Measurements from ENCODE around the gene ZCCHC8.
"Not testable (repeated sequence)": the region's sequence is repeated elsewhere in the genome, so short reads cannot be mapped to it uniquely, and the experiment has no call there.

The ZCCHC8 gene

DNA sequence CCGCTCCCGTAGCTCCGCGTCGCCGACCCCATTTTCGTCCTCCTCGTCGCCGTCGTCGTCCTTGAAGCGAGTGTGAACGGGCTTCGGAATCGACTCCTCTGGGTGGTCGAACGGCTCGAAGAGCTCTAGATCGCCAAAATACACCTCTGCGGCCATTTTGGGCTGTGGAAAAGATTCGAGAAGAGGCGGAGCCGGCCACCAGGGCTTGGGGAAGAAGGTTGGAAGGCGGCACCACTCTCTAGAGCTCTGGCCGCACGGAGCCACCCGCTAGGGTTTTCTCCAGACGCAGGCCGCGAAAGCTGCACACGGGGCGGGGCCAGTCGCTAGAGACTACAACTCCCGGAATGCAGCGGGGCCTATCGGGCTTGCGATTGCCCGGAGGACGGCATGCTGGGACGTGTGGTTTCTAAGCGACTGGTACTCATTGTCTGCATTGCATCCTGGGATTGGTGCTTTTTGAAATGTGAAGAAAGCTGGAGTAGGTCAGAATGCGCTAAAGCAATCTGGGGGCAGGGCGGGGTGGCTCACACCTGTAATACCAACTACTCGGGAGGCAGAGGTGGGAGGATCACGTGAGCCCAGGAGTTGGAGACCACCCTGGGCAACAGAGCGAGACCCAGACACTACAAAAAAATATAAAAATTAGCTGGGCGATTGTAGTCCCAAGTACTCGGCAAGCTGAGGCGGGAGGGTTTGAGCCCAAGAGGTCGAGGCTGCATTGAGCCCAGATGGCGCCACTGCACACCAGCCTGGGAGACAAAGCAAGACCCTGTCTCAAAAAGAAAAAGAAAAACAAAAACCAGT, at the start of gene ZCCHC8:
Gene ZCCHC8, minus strand, starts transcription at position 248 of the 804 bp plus-strand sequence. Its CDS starts 92 bp downstream, at position 156.
- FAIRE-seq: no peak

DNA sequence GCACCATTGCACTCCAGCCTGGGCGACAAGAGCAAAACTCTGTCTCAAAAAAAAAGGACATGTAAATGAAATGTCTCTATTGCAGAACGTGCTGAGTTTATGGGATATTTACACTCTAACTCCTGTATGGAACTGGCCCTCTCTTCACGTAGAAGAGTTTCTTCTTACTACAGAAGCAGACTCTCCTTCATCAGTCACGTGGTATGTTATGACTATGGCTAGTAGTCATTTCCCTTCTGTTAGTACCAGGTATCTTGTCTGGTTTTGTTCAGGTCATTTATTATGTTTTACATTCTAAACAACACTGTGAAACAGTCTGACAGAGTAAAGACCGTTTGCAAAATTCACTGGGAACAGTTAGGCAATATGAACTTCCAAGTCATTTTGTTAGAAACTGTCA, 46.6 kb upstream of the ZCCHC8 start:
- no peak for FAIRE-seq

DNA sequence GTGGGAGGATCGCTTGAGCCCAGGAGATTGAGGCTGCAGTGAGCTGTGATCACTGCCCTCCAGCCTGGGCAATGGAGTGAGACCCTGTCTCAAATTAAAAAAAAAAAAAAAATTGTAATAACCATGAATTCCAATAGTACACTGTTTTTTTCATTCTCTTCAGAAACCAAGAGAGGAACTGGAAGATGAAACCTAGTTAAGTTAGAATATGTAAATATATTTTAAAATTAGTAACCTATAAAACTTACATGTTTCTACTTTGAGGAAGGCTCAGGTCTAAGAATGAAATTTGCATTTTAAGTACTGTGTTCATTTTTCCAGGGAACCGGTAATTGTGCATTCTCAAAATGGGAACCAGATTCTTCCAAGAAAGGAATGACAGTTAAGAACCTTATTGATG, 45.1 kb upstream of the ZCCHC8 start:
- FAIRE-seq: no peak

DNA sequence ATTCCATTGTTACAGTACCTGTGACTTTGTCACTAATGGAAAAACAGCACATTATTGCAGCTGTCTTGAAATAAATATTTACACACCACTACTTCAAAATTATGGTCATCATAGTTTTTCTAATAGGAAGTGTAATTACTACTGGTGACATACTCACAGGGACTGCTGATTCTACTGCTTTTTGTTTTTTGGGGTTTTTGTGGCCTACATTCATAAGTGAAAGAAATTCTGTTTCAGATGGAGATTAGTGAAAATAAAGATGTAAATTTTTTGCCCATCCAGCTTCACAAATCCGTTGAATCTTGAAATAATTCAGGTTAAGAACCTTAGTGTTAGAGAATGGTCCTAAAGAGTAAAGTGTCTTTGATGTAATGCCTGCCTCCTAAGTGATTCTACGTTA, 43.8 kb upstream of the ZCCHC8 start:
- FAIRE-seq: no peak

DNA sequence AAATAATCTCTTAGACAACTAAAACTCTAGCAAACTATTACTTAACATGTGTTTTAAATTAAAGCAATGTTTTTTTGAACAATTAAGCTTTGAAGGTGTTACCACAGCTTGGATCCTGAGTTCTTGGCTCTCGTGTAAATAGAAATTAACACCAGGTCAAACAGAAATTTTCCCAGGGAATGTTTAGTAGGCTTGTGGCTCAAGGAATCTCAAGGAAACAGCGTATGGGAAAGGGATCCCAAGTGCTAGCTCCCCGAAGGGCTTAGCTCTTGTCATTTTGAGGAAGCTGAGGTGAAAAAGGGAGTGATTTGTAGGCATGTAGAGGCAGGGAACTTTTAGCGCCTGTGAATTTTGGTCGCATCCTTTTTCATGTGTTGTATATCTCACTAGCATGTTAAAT, 37.8 kb upstream of the ZCCHC8 start:
- FAIRE-seq: no peak

DNA sequence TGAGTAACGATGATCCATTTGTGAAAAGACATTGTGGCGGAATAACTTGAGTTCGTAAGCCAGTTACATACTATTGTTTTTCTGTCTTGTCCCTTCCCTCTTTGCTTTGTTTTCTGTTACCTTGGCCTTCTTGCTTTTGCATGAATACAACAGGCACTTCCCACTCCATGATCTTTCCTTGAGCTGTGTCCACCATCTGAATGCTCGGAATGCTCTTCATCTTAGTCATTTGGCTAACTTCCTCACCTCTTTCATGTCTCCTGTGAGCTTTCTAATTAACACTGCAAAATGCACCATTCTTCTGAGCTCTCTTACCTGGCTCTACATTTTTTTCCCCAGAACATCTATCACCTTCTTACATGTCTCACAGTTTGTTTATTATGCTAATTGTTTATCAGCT, 36.3 kb upstream of the ZCCHC8 start:
- FAIRE-seq: no peak

DNA sequence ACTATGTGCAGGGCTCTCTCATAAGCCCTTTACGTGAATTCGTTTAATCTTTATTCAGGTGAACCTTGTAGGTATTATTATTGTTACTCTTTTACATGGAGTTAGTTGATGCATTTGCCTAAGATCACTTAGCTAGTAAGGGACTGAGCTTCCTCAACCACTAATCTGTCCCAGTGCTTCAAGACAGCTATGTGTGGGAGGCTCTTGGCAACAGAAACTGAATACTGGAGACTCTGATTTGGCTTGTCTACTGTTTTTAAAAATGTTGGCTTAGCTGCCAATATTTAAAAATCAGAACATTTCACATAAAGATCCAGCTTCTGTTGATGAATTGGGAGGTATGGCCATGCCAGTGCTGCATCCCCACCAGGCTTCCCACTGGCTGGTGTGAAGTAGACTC, 33.1 kb upstream of the ZCCHC8 start:
- no peak for FAIRE-seq

DNA sequence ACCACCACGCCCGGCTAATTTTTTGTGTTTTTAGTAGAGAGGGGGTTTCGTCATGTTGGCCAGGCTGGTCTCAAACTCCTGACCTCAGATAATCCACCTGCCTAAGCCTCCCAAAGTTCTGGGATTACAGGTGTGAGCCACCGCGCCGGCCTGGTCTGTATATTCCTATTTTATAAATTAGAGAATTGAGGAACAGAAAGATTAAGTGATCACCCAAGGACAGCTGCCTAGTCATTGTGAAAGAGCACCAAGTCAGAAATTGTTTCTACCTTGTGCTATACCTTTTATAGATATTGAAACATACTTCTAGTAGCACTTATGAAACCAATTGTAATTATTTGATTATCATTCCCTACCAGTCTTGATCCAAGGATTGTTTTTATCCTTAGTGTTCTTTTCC, 28.3 kb upstream of the ZCCHC8 start:
- FAIRE-seq: no peak

DNA sequence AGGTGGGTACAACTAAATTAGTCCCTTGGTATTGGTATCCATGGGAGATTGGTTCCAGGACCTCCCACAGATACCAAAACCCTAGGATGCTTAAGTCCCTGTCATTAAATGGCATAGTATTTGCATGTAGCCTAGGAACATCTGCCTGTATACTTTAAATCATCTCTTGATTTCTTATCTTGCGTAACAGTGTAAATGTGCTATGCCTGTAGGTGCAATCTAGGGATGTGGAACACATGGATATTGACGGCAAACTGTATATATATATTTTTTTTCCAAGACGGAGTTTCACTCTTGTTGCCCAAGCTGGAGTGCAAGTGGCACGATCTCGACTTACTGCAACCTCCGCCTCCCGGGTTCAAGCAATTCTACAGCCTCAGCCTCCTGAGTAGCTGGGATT, 27.9 kb upstream of the ZCCHC8 start:
- no peak for FAIRE-seq

DNA sequence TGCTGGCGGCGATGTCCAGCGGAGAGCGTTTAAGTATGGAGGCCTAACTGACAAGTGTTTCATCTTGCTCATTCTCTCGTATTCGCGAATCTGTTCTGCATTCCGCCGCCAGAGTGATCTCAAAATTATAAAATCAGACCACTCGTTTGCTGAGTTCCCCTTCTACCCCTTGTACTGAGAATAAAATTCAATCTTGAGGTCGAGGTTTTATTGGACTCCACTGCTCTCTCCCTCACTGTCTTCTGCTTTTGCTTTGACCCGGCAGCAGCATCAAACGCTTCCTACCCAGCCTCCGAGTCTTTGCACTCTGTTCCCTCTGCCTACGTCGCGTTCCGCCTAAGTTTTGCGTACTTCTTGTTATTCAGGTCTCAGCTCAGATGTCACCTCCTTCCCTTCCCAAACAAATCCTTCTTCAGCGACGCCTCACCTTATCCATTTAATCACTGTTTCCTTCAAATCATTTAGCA, 26.8 kb upstream of the ZCCHC8 start:
- FAIRE-seq: no peak

DNA sequence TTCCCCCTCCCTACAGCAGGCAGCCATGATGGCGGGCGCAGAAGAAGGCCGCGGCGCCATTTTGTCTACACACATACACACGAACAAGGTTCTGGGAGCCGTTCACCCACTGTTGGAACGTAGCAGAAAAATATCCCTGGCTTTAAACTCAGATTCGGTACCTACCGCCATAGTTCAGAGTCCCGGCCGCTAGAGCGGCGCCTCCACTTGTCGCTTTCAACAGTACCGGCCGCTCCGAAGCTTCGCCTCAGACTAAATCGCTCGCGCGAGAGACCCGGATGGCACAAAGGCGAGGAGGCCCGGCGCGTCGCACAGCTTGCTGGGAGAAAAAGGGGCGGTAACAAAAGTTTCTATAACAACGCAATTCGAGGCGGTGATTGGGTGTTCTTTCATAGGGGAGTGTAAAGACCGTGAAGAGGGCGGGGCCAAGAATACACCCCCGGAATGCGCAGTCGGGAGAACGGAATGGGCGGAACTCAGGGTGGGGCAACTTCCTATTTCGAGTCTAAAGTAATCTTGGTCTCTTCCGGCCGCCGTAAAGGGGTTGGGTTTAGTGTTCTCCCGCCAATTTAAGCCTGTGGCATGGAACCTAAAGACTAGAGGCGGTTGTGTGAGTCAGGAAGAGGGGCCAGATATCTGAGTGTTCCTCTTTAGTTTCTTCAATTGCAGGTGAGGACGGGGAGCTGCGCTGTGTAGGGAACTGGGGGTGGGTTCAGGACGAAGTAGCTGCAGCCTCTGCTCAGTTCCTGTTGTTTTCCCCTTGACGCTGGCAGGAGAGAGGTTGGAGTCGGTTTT, 26.1 kb upstream of the ZCCHC8 start, which contains the start of the genes KNTC1 and RSRC2:
Gene KNTC1, plus strand, starts transcription at position 567 of the 795 bp plus-strand sequence. CDS start 2,815 bp downstream, outside the sequence.
Gene RSRC2, minus strand, starts transcription at position 254 of the 795 bp plus-strand sequence. Its CDS starts 83 bp downstream, at position 171.
- peak; percentile 85 for FAIRE-seq

DNA sequence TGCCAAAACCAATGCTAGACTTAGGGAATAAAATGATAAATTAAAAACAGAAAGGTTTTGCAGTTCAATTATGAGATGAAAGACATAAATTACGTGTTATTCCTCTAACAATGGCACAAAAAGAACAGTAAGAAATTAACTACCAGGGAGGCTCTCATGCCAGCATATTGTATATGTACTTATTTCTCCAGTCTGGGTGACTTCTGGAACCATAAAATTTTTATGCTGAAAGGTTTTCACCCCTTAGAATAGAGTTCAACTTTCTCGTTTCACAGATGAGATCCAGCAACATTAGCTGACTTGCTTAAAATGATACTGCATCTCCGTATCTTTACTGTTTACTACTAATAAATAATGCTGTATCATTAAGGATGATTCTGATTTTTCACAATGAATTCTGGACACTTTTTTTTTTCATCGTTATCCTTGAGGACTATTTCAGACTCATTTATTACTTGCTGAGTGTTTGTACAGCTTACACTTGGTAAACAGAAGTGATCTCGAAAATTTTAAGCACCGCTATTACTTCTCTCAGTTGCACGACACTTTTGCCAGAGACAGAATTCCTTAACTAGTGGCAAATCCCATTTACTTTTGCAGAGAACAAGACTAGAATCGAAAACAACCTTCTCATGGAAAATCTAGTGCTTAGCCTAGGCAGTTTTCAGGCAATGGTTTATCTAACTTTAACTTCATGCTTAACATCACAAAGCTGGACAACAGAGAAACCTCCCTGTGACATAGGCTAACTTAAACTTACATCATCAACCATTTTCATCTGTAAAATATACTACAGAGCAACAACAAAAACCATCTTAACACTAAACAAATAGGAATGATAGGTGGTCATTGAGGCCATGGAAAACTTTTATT, 23.4 kb upstream of the ZCCHC8 start:
- no peak for FAIRE-seq

DNA sequence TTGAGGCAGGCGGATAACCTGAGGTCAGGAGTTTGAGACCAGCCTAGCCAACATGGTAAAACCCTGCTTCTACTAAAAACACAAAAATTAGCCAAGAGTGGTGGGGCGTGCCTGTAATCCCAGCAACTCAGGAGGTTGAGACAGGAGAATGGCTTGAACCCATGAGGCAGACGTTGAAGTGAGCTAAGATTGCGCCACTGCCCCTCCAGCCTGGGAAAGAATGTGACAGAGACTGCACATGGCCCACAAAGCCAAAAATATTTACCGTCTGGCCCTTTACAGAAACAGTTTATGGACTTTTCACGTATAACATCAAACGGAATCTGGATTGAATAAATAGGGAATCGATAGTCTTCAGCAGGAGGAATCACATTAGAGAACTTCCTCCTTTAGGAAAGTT, 22.5 kb upstream of the ZCCHC8 start:
- FAIRE-seq: no peak

DNA sequence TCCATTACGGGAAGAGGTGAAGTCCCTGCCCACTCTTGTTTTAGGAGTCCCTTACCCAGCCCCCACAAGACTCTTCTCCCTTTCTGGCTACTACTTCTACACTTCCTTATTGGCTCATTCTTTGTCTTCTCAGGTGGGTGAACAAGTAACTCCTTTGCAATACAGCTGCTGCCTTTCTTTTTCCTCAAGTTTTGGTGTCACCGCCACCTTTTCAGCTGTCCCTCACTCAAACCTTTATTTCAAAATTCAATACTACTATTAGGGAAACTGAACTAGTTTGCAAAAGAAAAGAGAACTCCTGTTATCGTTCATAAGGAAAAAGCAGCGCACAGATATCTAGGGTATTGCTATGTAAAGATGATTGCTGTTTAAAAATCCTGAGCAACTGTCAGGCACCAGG, 19.9 kb upstream of the ZCCHC8 start:
- FAIRE-seq: no peak

DNA sequence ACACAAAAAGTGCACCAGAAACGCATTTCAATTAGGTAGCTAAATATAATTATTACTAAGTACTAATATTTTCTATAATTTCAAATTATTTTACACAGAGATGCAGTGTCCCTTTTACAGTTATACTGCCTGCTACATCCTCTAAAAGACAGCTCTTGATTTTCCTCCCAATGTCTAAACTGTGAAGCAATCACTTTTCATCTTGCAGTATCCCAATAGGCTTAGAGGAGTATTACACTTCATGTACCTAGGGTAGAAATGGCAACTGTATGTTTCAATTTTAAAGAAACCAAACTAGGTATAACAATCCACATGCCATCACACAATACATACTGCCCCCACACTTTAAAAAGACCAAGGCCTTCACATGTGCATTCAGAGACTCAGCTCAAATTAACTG, 18.7 kb upstream of the ZCCHC8 start:
- FAIRE-seq: no peak

DNA sequence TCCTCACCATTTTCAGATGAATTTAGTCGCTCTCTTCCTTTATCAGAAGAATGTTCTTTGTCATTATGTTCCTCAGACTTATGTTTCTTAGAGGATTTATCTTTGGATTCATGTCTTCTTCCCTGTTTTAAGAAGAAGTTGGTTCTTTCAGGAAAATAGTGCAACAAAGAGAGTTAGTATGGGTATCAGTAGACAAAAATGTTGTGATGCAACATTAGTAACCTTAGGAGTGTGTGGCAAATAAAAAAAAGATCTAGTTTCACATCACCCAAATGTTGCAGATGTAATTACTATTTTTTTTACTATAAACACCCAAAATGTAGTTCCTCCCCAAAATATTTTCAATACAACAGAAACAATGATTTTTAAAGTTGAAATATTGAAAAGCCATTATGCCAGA, 18.2 kb upstream of the ZCCHC8 start:
- FAIRE-seq: no peak

DNA sequence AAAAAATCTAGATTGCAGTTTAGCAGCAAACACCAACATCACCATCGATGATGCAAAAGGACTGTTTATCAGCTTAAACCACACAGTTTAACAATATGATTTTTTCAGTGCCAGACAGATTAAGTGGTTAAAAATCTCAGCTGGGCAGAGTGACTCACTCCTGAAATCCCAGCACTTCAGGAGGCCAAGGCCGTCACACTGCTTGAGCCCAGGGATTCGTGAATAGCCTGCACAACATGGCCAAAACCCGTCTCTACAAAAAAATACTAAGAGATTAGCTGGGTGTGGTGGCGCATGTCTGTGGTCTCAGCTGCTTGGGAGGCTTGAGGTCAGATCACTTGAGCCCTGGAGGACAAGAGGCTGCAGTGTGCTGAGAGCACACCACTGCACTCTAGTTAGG, 17.1 kb upstream of the ZCCHC8 start:
- FAIRE-seq: no peak

DNA sequence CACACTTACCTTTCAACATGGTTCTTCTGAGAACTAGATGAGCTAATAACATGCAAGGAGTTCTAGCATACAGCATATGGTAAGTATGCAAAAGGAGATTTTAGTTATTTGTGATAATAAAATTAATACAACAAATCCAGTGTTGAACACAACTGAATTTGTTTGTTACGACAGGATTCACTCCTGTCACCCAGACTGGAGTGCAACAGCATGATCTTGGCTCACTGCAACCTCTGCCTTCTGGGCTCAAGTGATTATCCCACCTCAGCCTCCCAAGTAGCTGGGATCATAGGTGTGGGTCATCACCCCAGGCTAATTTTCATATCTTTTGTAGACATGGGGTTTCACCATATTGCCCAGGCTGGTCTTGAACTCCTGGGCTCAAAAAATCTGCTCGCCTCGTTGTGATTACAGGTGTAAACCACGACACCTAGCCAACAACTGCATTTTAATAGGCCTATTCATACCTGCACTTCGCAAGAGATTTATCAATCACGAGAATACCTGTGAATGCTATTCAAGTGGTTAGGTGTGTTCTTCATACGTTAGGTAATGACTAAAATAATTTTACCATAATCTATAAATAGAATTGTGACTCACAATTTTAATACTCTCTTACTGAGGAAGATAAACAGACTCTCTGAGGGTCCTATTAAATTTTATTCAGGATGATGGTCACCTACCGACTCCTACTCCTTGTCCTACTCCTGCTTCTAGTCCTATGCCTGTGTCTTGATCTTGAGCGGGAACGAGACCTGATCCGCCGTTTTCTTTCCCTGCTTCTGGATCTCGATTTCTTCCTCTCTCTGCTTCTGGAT, 16.0 kb upstream of the ZCCHC8 start:
- no peak for FAIRE-seq

DNA sequence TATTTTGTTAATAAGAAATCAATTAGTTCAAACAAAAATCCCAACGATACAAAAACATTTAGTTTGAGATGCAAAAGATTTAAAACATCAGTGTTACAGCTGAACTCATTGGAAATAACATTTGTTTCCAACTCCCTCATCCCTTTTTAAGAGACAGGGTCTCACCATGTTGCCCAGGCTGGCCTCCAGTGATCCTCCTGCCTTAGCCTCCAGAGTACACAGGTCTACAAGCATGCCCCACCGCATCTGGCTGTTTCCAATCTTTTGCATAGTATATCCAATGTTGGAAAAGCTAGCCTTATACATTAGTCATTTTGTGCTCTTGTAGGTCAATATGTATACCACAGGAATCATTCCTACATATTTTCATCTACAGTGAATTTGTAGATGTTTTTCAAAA, 14.5 kb upstream of the ZCCHC8 start:
- FAIRE-seq: no peak

DNA sequence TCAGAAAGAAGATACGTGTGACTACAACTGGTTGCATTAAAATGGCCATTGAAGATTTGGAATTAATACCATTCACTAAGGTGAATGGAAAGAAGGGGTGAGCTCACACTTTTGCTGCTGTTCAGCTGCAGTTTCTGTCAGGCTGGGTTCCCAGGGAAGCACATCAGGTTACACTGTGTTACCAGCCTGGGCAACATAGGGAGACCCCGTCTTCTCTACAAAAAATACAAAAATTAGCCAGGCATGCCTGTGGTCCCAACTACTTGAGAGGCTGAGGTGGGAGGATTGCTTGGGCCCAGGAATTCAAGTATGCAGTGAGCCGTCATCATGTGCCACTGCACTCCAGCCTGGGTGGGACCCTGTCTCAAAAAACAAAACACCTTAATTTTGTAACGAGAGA, 12.9 kb upstream of the ZCCHC8 start:
- FAIRE-seq: no peak

DNA sequence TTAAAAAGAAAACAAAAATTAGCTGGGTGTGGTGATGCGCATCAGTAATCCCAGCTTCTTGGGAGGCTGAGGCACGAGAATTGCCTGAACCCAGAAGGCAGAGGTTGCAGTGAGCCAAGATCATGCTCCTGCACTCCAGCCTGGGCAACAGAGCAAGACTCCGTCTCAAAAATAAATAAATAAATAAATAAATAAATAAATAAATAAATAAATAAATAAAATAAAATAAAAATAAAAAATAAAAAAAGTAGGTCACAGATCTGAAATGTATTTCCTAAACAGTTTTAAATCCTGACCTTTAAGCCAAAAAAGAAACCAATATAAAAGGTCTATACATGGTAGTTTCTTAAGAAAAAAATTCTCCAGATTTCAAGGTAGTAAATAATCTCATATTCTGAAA, 12.3 kb upstream of the ZCCHC8 start:
- not testable (repeated sequence) for FAIRE-seq

DNA sequence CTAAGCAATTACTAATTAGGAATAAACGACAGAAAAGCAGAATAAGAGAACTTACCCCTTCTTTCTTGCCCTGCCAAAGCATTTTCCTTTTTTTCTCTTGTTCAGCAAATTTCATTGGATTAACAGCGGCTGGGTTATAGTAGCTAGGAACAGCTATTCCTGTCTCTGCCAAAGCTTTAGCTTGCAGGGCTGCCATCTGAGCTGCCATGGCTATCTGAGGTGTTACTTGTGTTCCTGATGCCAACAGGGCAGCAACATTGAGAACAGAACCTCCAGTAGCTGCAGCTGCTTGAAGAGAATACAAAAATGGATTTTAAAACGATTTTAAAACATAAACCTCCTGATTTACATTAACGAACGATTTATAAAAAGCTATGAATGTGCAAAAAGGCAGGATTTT, 7.4 kb upstream of the ZCCHC8 start:
- FAIRE-seq: no peak

All from islet of Langerhans (tissue), 1 donor.